ENCODE measurements around the gene STX1A. TPM values are rescaled to one million over a fixed set of nuclear protein-coding genes. Genes with fewer than 3 reads are reported as not detected.
A peak's percentile ranks its signal among the peaks of the same experiment; 100 is the strongest.

The STX1A gene
- total and polyA plus RNA-seq, 2 of the 13 experiments (the other 11 are each of a cell fraction or from before 2014, with no cell fraction given), result 6.1 to 12.2 TPM

GRCh38 chr7:73683056-73683787 lies 36.2 kb downstream of the STX1A start, which contains the start of the genes BUD23 and DNAJC30 (continued):
- TF ChIP-seq NR0B2 (CRISPR knock-in tag; IDR thresholded peaks at IDR 0.05) (no peak; the same call in 1 of the 2 replicates), SP5 (CRISPR knock-in tag; IDR thresholded peaks at IDR 0.05; ENCODE audit: borderline replicate concordance, low read depth) (0 out of 2 replicates have a peak, but pooled peaks have one; percentile 28), PCBP1 (IDR thresholded peaks at IDR 0.05; ENCODE audit: borderline replicate concordance, low read depth, low read length) (0 out of 2 replicates have a peak, but pooled peaks have one; percentile 19), XRCC5 (optimal IDR thresholded peaks at IDR 0.05; ENCODE audit: low read length) (no peak), ZNF550 (CRISPR knock-in tag; IDR thresholded peaks at IDR 0.05; ENCODE audit: borderline replicate concordance) (no peak), NONO (IDR thresholded peaks at IDR 0.05) (no peak), NONO (CRISPR knock-in tag; conservative IDR thresholded peaks at IDR 0.05) (peak; percentile 77), HES4 (CRISPR knock-in tag; IDR thresholded peaks at IDR 0.05; ENCODE audit: borderline replicate concordance) (no peak; the same call in none of the 2 replicates), HOXA3 (CRISPR knock-in tag; IDR thresholded peaks at IDR 0.05) (peak; percentile 91), ARHGAP35 (CRISPR knock-in tag; IDR thresholded peaks at IDR 0.05; ENCODE audit: borderline replicate concordance) (no peak), ZNF430 (CRISPR knock-in tag; IDR thresholded peaks at IDR 0.05) (peak; percentile 50; the same call in 1 of the 2 replicates), ZNF337 (CRISPR knock-in tag; IDR thresholded peaks at IDR 0.05; ENCODE audit: borderline replicate concordance, low read depth) (no peak), ZBTB44 (CRISPR knock-in tag; IDR thresholded peaks at IDR 0.05) (no peak), ZNF333 (CRISPR knock-in tag; IDR thresholded peaks at IDR 0.05; ENCODE audit: borderline replicate concordance) (peak; percentile 59; the same call in 1 of the 2 replicates), AGO1 (IDR thresholded peaks at IDR 0.05; ENCODE audit: low read depth, low read length, poor library complexity, severe bottlenecking) (no peak), RFX1 (IDR thresholded peaks at IDR 0.05) (no peak), ZNF672 (CRISPR knock-in tag; IDR thresholded peaks at IDR 0.05) (no peak), ETV6 (CRISPR knock-in tag; conservative IDR thresholded peaks at IDR 0.05) (no peak), SAP130 (CRISPR knock-in tag; IDR thresholded peaks at IDR 0.05; ENCODE audit: low read depth) (peak; percentile 90), SP140L (CRISPR knock-in tag; IDR thresholded peaks at IDR 0.05; ENCODE audit: borderline replicate concordance) (0 out of 2 replicates have a peak, but pooled peaks have one; percentile 40), TBX2 (CRISPR knock-in tag; IDR thresholded peaks at IDR 0.05; ENCODE audit: borderline replicate concordance) (peak; percentile 53), PLRG1 (conservative IDR thresholded peaks at IDR 0.05) (no peak), ZNF776 (CRISPR knock-in tag; IDR thresholded peaks at IDR 0.05) (peak; percentile 80; the same call in 1 of the 2 replicates), FOXM1 (CRISPR knock-in tag; IDR thresholded peaks at IDR 0.05) (no peak), ATF5 (CRISPR knock-in tag; IDR thresholded peaks at IDR 0.05; ENCODE audit: low read depth) (no peak), ZNF800 (CRISPR knock-in tag; IDR thresholded peaks at IDR 0.05) (no peak), ZSCAN25 (CRISPR knock-in tag; IDR thresholded peaks at IDR 0.05) (no peak)
